Mesenchymal stem cell (in vitro differentiated cells and primary cell): ENCODE data around the gene OR14C36.

ENCODE experiments used
- DNase-seq: peaks from one replicate; pipeline ENCODE4 v3.0.0-alpha.2; 2013
- H2AFZ ChIP-seq: one replicate; pipeline ENCODE4 v1.6.1; 2013; ENCODE audit warnings: low read depth, mild to moderate bottlenecking, control low read depth, inconsistent platforms, low read length, moderate library complexity
- H2AK5ac ChIP-seq: 2 replicates; pipeline ENCODE4 v1.6.1; 2013; ENCODE audit warnings: low read length, moderate library complexity, mild to moderate bottlenecking, inconsistent platforms; ENCODE audit not compliant: severe bottlenecking
- H2BK120ac ChIP-seq: one replicate; pipeline ENCODE4 v1.6.1; 2013; ENCODE audit warnings: low read depth, mild to moderate bottlenecking, inconsistent platforms, low read length, moderate library complexity
- H2BK12ac ChIP-seq, 2 experiments: one replicate each; pipeline ENCODE4 v1.6.1; 2013; ENCODE audit warnings: inconsistent platforms in 2 of 2, low read length in 2 of 2, mild to moderate bottlenecking in 2 of 2, moderate library complexity in 2 of 2, control low read depth in 1 of 2
- H2BK15ac ChIP-seq: one replicate; pipeline ENCODE4 v1.6.1; 2013; ENCODE audit warnings: mild to moderate bottlenecking, low read depth, inconsistent platforms; ENCODE audit not compliant: poor library complexity, severe bottlenecking
- H2BK5ac ChIP-seq: 2 replicates; pipeline ENCODE4 v1.6.1; 2013; ENCODE audit warnings: low read depth, mild to moderate bottlenecking, low read length, control low read depth, inconsistent platforms; ENCODE audit not compliant: poor library complexity, severe bottlenecking
- H3K14ac ChIP-seq, 2 experiments: one replicate each; pipeline ENCODE4 v1.6.1; 2013; ENCODE audit warnings: inconsistent platforms in 2 of 2, low read length in 2 of 2, control low read depth in 1 of 2, mild to moderate bottlenecking in 1 of 2, moderate library complexity in 1 of 2
- H3K18ac ChIP-seq, 2 experiments: one replicate each; pipeline ENCODE4 v1.6.1; 2013; ENCODE audit warnings: inconsistent platforms in 2 of 2, low read length in 2 of 2, control low read depth in 1 of 2, low read depth in 1 of 2, mild to moderate bottlenecking in 1 of 2
- H3K23ac ChIP-seq, 2 experiments: one replicate each; pipeline ENCODE4 v1.6.1; 2013; ENCODE audit warnings: inconsistent platforms in 2 of 2, low read length in 2 of 2, mild to moderate bottlenecking in 2 of 2, moderate library complexity in 2 of 2, control low read depth in 1 of 2
- H3K27ac ChIP-seq: 2 replicates; pipeline ENCODE4 v1.5.1; 2013; ENCODE audit warnings: mild to moderate bottlenecking, moderate library complexity, low read length, control low read depth, inconsistent platforms; ENCODE audit not compliant: poor library complexity, severe bottlenecking
- H3K27me3 ChIP-seq, 2 experiments: 2 replicates each; pipeline versions ENCODE4 v1.6.1 to v1.7.0; 2013; ENCODE audit warnings: low read length in 2 of 2, mild to moderate bottlenecking in 2 of 2, moderate library complexity in 2 of 2, control low read depth in 1 of 2, inconsistent platforms in 1 of 2; ENCODE audit not compliant: control insufficient read depth in 1 of 2, insufficient read depth in 1 of 2
- H3K36me3 ChIP-seq, 2 experiments: 2 replicates each; pipeline versions ENCODE4 v1.6.1 to v1.7.0; 2013; ENCODE audit warnings: low read length in 2 of 2, control low read depth in 1 of 2, inconsistent platforms in 1 of 2, low read depth in 1 of 2, mild to moderate bottlenecking in 1 of 2; ENCODE audit not compliant: insufficient read depth in 2 of 2, control insufficient read depth in 1 of 2
- H3K4ac ChIP-seq, 2 experiments: one replicate each; pipeline ENCODE4 v1.6.1; 2013; ENCODE audit warnings: inconsistent platforms in 2 of 2, low read length in 2 of 2, mild to moderate bottlenecking in 2 of 2, moderate library complexity in 2 of 2, control low read depth in 1 of 2, low read depth in 1 of 2
- H3K4me1 ChIP-seq: 2 replicates; pipeline ENCODE4 v1.6.1; 2013; ENCODE audit warnings: low read depth, low read length, control low read depth; ENCODE audit not compliant: control insufficient read depth, insufficient read depth
- H3K4me2 ChIP-seq: 2 replicates; pipeline ENCODE4 v1.6.1; 2013; ENCODE audit warnings: low read length, mild to moderate bottlenecking, inconsistent platforms; ENCODE audit not compliant: poor library complexity, severe bottlenecking
- H3K4me3 ChIP-seq, 2 experiments: 2 replicates each; pipeline versions ENCODE4 v1.5.1 to v1.7.0; 2013; ENCODE audit warnings: low read length in 2 of 2, mild to moderate bottlenecking in 2 of 2, control low read depth in 1 of 2, low read depth in 1 of 2; ENCODE audit not compliant: insufficient read depth in 1 of 2
- H3K79me1 ChIP-seq: replicated peaks from 2 replicates; pipeline ENCODE4 v1.6.1; 2013; ENCODE audit warnings: mild to moderate bottlenecking, control low read depth, low read length, inconsistent platforms; ENCODE audit not compliant: poor library complexity, severe bottlenecking
- H3K9ac ChIP-seq: 2 replicates; pipeline ENCODE4 v1.7.0; 2013; ENCODE audit warnings: mild to moderate bottlenecking, low read length, moderate library complexity
- H3K9me3 ChIP-seq: 2 replicates; pipeline ENCODE4 v1.7.0; 2013; ENCODE audit warnings: mild to moderate bottlenecking, low read length; ENCODE audit not compliant: control insufficient read depth
- H4K8ac ChIP-seq: one replicate; pipeline ENCODE4 v1.6.1; 2013; ENCODE audit warnings: inconsistent platforms, mild to moderate bottlenecking, low read length, moderate library complexity
- H4K91ac ChIP-seq: one replicate; pipeline ENCODE4 v1.6.1; 2013; ENCODE audit warnings: mild to moderate bottlenecking, low read length, inconsistent platforms
- WGBS: methylation state at CpG from one replicate; pipeline ENCODE4 v1.1.7; 2013; ENCODE audit warnings: mixed read lengths; 5-methylcytosine and 5-hydroxymethylcytosine counted together

OR14C36 gene

DNA sequence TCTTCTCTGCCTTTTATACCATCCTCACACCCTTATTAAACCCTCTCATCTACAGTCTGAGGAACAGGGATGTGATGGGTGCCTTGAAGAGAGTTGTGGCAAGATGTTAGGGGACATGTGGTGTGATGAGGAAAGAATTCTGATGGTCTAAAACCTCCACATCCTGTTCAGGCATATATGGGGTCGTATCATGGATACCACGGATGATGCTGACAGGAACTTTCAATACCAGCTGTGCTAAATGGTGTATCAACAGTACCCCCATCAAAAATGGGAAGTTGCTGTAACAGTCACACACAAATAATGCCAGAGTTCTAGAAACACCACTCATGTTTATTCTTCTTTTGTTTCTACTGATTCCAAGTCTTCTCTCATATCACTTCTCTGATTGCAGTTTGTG, 39.9 kb downstream of the OR14C36 start:
- Histone ChIP-seq H3K9me3 (peaks cover 37% of the 10 kb centered on the region), H3K9ac (no peak overlapping the region), H2AK5ac (no peak overlapping the region), H4K91ac (no peak overlapping the region), H3K27ac (no peak overlapping the region), H2BK120ac (no peak overlapping the region), H2BK5ac (no peak overlapping the region), H3K4me1 (no peaks in the 10 kb centered on the region), H3K14ac (no peak overlapping the region), H3K36me3 (no peaks in the 10 kb centered on the region), H3K23ac (no peak overlapping the region), H4K8ac (no peak overlapping the region), H3K4ac (no peak overlapping the region), H2AFZ (no peak overlapping the region), H3K4me2 (no peak overlapping the region), H3K4me3 (no peak overlapping the region), H3K18ac (no peak overlapping the region), H3K27me3 (no peaks in the 10 kb centered on the region), H3K79me1 (no peaks in the 10 kb centered on the region), H2BK15ac (no peak overlapping the region), H2BK12ac (no peak overlapping the region)
- 65% methylated on average over 2 of the region's 2 CpGs for WGBS
- DNase-seq: no peak

DNA sequence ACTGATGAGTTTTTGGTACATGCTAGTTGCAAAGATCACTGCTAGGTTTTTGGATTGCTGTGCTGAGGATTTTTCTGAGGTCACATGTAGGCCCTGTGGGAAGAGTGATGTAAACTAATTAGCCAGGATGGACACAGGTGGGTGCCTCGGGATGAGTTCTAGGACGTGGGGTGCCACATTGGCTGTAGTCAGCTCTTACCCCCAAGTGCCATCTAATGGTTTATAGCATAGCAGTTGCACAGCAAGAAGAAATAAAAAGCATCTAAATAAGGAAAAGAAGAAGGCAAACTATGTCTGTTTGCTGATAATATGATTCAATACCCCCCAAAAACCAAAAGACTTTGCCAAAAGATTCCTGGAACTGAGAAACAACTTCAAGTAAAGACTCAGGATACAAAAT, 44.5 kb downstream of the OR14C36 start:
- Histone ChIP-seq H3K23ac (no peak overlapping the region), H2BK120ac (no peak overlapping the region), H3K79me1 (no peaks in the 10 kb centered on the region), H4K8ac (no peak overlapping the region), H3K18ac (no peak overlapping the region), H2BK12ac (no peak overlapping the region), H2BK15ac (no peak overlapping the region), H2BK5ac (no peak overlapping the region), H3K36me3 (no peaks in the 10 kb centered on the region), H2AK5ac (no peak overlapping the region), H3K4me1 (no peaks in the 10 kb centered on the region), H3K4me3 (no peak overlapping the region), H3K14ac (no peak overlapping the region), H2AFZ (no peak overlapping the region), H4K91ac (no peak overlapping the region), H3K4ac (no peak overlapping the region), H3K4me2 (no peak overlapping the region), H3K9me3 (peaks cover 20% of the 10 kb centered on the region), H3K27me3 (no peaks in the 10 kb centered on the region), H3K9ac (no peak overlapping the region), H3K27ac (no peak overlapping the region)
- WGBS: 31% methylated on average over 2 of the region's 2 CpGs
- no peak for DNase-seq
